ENCODE measurements around the gene BBS12.

GRCh38 chr4:122710434-122711308 lies 21.8 kb upstream of the BBS12 start:
- TF ChIP-seq TCF7L2 (IDR thresholded peaks at IDR 0.05; ENCODE audit: low read depth, low read length) = no peak
- no peak for TF ChIP-seq CTCF (IDR thresholded peaks at IDR 0.05)

All from Panc1 (cell line).